ENCODE data around the gene NRCAM. TPM values are rescaled to one million over a fixed set of nuclear protein-coding genes. Genes with fewer than 3 reads are reported as not detected.

Gene NRCAM
- total RNA-seq, 1 donor from 2014 or later = 7.9 TPM

DNA sequence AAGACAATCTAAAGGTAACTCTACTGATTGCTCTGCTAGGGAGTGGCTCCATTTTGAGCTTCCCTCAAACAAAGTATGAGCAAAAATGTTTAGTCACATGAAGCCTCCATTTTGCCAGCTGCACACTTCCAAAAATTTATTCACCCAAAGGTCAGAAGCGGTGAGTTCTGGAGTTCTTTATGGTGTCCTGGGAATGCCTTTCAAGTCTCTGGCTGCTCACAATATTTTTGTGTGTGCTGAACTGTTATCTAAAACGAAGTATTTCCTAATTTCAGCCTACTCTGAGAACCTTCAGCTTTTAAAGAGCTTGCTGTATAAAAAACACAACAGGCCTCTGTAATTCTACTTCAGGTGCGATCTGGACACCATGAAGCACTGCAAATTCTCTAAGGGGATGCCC lies 15.6 kb downstream of the NRCAM start:
- H3K36me3 ChIP-seq = no peaks in the 10 kb centered on the region
- no peak for DNase-seq (ENCODE audit: extremely low spot score in 2 of 2)
- H3K27me3 ChIP-seq = no peaks in the 10 kb centered on the region
- H3K9me3 ChIP-seq = no peaks in the 10 kb centered on the region
- H3K4me1 ChIP-seq = no peaks in the 10 kb centered on the region
- no peak overlapping the region for H3K27ac ChIP-seq
- H3K4me3 ChIP-seq = no peak overlapping the region
- TF ChIP-seq, protein P1, sequence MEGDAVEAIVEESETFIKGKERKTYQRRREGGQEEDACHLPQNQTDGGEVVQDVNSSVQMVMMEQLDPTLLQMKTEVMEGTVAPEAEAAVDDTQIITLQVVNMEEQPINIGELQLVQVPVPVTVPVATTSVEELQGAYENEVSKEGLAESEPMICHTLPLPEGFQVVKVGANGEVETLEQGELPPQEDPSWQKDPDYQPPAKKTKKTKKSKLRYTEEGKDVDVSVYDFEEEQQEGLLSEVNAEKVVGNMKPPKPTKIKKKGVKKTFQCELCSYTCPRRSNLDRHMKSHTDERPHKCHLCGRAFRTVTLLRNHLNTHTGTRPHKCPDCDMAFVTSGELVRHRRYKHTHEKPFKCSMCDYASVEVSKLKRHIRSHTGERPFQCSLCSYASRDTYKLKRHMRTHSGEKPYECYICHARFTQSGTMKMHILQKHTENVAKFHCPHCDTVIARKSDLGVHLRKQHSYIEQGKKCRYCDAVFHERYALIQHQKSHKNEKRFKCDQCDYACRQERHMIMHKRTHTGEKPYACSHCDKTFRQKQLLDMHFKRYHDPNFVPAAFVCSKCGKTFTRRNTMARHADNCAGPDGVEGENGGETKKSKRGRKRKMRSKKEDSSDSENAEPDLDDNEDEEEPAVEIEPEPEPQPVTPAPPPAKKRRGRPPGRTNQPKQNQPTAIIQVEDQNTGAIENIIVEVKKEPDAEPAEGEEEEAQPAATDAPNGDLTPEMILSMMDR (IDR thresholded peaks at IDR 0.05) = no peak
- no peak for TF ChIP-seq POLR2AphosphoS5 (IDR thresholded peaks at IDR 0.05; ENCODE audit: insufficient read depth in 1 of 2, low read depth in 1 of 2)
- TF ChIP-seq POLR2A (IDR thresholded peaks at IDR 0.05) = no peak
- intact Hi-C loops (cut with DNase I) = no loop called here

DNA sequence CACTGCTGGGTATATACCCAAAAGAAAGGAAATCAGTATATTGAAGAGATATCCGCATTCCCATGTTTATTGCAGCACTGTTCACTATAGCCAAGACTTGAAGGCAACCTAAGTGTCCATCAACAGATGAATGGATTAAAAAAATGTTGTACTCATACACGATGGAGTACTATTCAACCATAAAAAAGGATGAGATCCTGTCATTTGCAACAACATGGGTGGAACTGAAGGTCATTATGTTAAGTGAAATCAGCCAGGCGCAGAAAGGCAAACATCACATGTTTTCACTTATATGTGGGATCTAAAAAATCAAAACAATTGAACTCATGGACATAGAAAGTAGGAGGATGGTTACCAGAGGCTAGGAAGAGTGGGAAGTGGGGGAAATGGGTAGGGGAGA lies 19.3 kb downstream of the NRCAM start:
- Histone ChIP-seq H3K9me3 (no peaks in the 10 kb centered on the region), H3K36me3 (no peaks in the 10 kb centered on the region), H3K4me3 (no peak overlapping the region), H3K4me1 (no peaks in the 10 kb centered on the region), H3K27ac (no peak overlapping the region), H3K27me3 (no peaks in the 10 kb centered on the region)
- no peak for TF ChIP-seq POLR2A (IDR thresholded peaks at IDR 0.05)
- TF ChIP-seq POLR2AphosphoS5 (IDR thresholded peaks at IDR 0.05; ENCODE audit: insufficient read depth in 1 of 2, low read depth in 1 of 2) = no peak
- TF ChIP-seq, protein P1 (IDR thresholded peaks at IDR 0.05) = no peak
- DNase-seq (ENCODE audit: extremely low spot score in 2 of 2) = no peak
- intact Hi-C loops (cut with DNase I) = no loop called here

DNA sequence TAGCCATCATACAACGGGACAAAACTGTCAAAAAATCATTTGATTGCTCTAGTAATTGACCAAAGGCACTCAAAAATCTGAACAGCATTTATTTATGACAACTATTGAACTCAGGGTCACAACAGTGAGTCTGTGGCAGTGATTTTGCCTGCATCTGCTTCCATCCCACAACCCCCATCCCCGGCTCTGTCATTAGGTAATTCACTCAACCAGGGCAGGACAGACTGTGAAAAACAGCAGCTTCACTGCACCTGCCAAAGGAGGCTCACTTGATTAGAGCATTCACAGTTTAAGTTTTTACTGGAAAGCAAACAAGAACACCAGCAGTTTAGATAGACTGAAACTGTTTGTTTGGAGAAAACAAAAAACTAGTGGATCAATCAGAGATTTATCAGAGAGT lies 22.2 kb downstream of the NRCAM start:
- intact Hi-C loops (cut with DNase I) = no loop called here

DNA sequence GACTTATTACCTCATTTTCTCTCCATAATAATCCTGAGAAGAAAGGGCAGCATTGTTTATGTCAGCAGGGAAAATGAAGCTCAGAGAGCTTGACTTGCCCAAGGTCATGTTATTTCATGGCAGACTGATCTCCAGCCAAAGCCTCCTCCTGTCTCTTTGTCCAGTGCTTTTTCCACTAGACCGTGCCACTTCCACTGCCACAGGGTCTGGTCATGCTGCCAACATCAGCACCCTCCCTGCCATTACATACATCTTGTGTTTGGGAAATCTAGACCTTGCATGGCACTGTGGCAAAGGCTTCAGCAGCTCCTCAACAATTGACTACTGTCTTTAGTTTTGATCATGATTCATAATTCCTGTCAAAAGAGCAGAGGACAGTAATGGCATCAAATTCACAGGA lies 25.1 kb downstream of the NRCAM start:
- Histone ChIP-seq H3K27ac (no peak overlapping the region), H3K27me3 (no peaks in the 10 kb centered on the region), H3K4me3 (no peak overlapping the region), H3K9me3 (no peaks in the 10 kb centered on the region), H3K36me3 (no peaks in the 10 kb centered on the region), H3K4me1 (no peaks in the 10 kb centered on the region)
- intact Hi-C loops (cut with DNase I) = no loop called here
- TF ChIP-seq, protein P1 (IDR thresholded peaks at IDR 0.05) = no peak
- TF ChIP-seq POLR2AphosphoS5 (IDR thresholded peaks at IDR 0.05; ENCODE audit: insufficient read depth in 1 of 2, low read depth in 1 of 2) (no peak), POLR2A (IDR thresholded peaks at IDR 0.05) (no peak)
- DNase-seq (ENCODE audit: extremely low spot score in 2 of 2) = no peak

More for the DNA sequence above, 22.2 kb downstream of the NRCAM start:
- no peaks in the 10 kb centered on the region for H3K27me3 ChIP-seq
- H3K36me3 ChIP-seq = no peaks in the 10 kb centered on the region
- no peak overlapping the region for H3K4me3 ChIP-seq
- H3K4me1 ChIP-seq = no peaks in the 10 kb centered on the region
- DNase-seq (ENCODE audit: extremely low spot score in 2 of 2) = no peak
- H3K27ac ChIP-seq = no peak overlapping the region
- no peaks in the 10 kb centered on the region for H3K9me3 ChIP-seq
- TF ChIP-seq, protein P1 (IDR thresholded peaks at IDR 0.05) = no peak
- TF ChIP-seq POLR2AphosphoS5 (IDR thresholded peaks at IDR 0.05; ENCODE audit: insufficient read depth in 1 of 2, low read depth in 1 of 2) (no peak), POLR2A (IDR thresholded peaks at IDR 0.05) (no peak)

DNA sequence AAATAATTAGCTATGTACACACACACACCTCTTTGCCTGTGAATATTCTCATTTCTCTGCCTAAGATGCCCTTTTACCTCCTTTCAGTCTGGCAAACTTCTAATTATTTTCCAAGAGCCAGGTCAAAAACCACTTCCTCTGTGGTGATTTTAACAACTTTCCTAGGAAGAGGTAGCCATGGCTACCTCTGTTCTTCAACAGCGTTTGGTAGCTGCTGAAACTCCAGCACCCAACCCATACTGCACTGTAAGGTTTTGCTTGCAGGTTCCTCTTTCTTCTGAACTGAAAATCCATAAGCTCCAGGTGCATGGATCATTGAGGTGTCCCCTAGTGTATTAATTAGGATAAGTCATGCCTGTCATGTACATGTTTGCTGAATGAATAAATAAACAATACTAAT lies 25.6 kb downstream of the NRCAM start:
- no peaks in the 10 kb centered on the region for H3K4me1 ChIP-seq
- no peak overlapping the region for H3K4me3 ChIP-seq
- no peak for DNase-seq (ENCODE audit: extremely low spot score in 2 of 2)
- no peaks in the 10 kb centered on the region for H3K36me3 ChIP-seq
- no peak overlapping the region for H3K27ac ChIP-seq
- no peak for TF ChIP-seq POLR2A (IDR thresholded peaks at IDR 0.05)
- TF ChIP-seq, protein P1 (IDR thresholded peaks at IDR 0.05) = no peak
- no peak for TF ChIP-seq POLR2AphosphoS5 (IDR thresholded peaks at IDR 0.05; ENCODE audit: insufficient read depth in 1 of 2, low read depth in 1 of 2)
- no peaks in the 10 kb centered on the region for H3K9me3 ChIP-seq
- no peaks in the 10 kb centered on the region for H3K27me3 ChIP-seq
- intact Hi-C loops (cut with DNase I) = no loop called here

Data from vagina (tissue), 2 donors.